ENCODE data around the gene CUX1. TPM values are rescaled to one million over a fixed set of nuclear protein-coding genes. Genes with fewer than 3 reads are reported as not detected.
"Not testable (repeated sequence)": the region's sequence is repeated elsewhere in the genome, so short reads cannot be mapped to it uniquely, and the experiment has no call there.

The CUX1 gene
- polyA plus RNA-seq, 3 donors from 2014 or later = 3.1 to 25.9 (median 12.5) TPM

DNA sequence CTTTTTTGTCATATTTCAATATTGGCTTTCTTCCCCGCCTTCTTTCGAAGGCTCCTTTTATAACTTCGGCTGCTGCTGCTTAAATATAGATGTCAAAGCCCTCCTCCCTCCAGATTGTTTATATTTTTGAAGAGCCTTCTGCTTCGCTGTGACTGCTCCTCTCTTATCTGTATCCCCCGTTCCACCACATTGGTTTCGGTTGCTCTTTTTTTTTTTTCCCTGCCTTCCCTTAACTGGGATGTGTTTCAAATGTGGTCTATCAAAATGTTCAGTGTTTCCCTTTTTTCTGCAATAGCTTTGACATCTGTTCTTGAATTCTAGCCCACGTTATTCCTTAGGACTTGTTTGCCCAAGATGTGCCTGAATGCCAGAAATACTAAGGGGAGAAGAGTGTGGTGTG lies 96.4 kb downstream of the CUX1 start:
- H3K4me3 Mint-ChIP-seq = peak overlapping the region in 2 of 5 donors; percentile 2 to 34
- peaks cover 7 to 14% (median 9%) of the 10 kb centered on the region in 3 donors for H3K36me3 Mint-ChIP-seq
- peaks cover 17 to 30% of the 10 kb centered on the region in 2 donors for H3K4me1 Mint-ChIP-seq
- no peaks in the 10 kb centered on the region for H3K27me3 Mint-ChIP-seq (ENCODE audit: low read depth in 3 of 3)
- H3K9me3 Mint-ChIP-seq = peaks cover 0 to 2% (median 0%) of the 10 kb centered on the region in 6 donors
- no peak for DNase-seq
- peak overlapping the region in 3 of 6 donors; percentile 1 to 67 (median 61) for H3K27ac Mint-ChIP-seq

DNA sequence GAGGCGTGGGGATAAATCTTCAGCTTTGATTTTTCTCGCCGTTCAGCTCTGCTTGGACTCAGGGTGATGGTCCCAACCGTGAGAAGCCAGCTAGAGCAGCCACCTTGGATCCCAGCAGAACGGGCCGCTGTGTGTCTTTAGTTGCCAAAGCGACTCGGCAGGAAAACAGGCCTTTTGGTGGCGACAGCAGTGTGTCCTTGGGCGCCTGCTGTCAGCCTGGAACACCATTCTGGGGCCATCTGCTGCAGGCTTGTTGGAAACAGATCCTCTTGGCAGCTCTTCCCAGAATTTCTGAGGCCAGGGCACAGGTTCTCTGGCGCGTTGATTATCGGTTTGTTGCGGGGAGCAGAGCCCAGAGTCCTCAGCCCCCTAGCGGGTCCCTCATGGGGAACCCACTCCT lies 97.6 kb downstream of the CUX1 start:
- Mint-ChIP-seq H3K36me3 (peaks cover 7 to 18% (median 13%) of the 10 kb centered on the region in 3 donors), H3K4me3 (no peak overlapping the region), H3K27ac (no peak overlapping the region), H3K4me1 (peaks cover 13 to 22% of the 10 kb centered on the region in 2 donors), H3K9me3 (peaks cover 0 to 2% (median 0%) of the 10 kb centered on the region in 6 donors), H3K27me3 (ENCODE audit: low read depth in 3 of 3) (no peaks in the 10 kb centered on the region)
- no peak for DNase-seq

DNA sequence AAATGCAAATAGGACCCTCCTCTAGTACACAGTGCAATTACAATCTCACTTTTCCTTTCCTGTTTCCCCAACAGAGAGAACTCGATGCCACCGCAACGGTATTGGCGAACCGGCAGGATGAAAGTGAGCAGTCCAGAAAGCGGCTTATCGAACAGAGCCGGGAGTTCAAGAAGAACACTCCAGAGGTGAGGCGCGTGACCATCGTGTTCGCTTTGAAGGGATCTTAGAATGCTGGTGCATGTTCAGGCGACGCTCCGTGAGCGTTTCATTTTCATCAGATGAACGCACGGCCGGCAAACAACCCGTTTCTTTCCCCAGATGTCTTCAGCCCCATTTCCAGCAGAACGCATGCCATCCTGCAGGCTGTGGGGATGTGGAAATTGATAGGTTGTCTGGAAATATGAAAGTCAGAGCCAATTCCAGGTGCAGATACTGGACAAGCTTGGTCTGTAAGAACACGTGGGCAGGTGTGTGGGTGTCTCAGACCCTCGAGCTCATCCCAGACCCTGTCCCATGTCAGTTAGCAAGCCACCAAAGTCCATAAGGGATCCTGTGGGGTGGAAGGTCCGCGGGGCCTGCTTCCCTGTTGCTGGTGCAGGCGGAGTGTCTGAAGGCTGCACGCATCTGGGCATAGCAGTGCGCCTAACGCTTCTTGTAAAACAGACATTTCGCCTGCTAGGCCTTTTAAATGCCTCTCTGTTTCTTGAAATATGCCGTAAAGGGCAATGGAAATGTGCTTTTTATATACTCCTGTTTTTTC lies 98.8 kb downstream of the CUX1 start:
- no peak for DNase-seq
- Mint-ChIP-seq H3K36me3 (peaks cover 7 to 18% (median 13%) of the 10 kb centered on the region in 3 donors), H3K4me3 (no peak overlapping the region), H3K4me1 (peaks cover 13 to 16% of the 10 kb centered on the region in 2 donors), H3K27me3 (ENCODE audit: low read depth in 3 of 3) (no peaks in the 10 kb centered on the region), H3K27ac (peak overlapping the region in 1 of 6 donors; percentile 35), H3K9me3 (peaks cover 0 to 2% (median 0%) of the 10 kb centered on the region in 6 donors)

DNA sequence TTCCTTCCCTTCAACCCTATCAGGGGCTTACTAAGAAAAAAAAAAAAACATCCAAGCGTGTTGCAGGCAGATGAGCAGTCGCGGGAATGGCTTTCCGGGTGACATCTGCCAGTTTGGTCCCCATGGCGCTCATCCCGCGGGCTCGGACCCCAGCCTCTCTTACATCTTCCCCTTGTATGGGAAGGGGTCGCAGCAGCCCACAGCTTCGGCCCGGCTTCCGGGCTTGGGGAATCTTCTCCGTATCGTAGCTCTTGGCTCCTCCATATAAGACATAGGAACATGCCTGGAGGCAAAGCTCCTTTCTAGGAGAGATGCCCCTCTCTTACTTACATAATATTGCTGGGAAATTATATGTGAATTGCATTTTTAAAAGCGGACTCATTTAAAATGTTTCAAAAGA lies 99.5 kb downstream of the CUX1 start:
- peak overlapping the region in 1 of 6 donors; percentile 35 for H3K27ac Mint-ChIP-seq
- H3K4me3 Mint-ChIP-seq = no peak overlapping the region
- H3K9me3 Mint-ChIP-seq = peaks cover 0 to 2% (median 0%) of the 10 kb centered on the region in 6 donors
- DNase-seq = no peak
- H3K36me3 Mint-ChIP-seq = peaks cover 7 to 18% (median 13%) of the 10 kb centered on the region in 3 donors
- peaks cover 11 to 16% of the 10 kb centered on the region in 2 donors for H3K4me1 Mint-ChIP-seq
- H3K27me3 Mint-ChIP-seq (ENCODE audit: low read depth in 3 of 3) = no peaks in the 10 kb centered on the region

DNA sequence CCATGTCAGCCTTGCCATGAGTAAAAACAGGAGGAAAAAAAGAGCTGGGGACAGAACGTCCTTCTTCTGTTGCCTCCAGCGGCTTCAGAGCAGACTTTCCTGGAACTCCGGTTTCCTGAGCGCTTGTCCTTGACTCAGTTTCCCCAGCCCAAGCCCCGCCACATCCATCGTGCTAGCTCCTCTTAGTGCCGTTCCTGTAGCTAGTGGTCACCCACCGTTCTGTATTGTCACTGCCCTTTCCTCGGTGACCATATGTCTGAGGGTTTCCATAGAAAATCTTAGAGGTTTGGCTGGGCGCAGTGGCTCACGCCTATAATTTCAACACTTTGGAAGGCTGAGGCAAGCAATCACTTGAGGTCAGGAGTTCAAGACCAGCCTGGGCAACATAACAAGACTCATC lies 100.1 kb downstream of the CUX1 start:
- H3K36me3 Mint-ChIP-seq = peaks cover 7 to 18% (median 13%) of the 10 kb centered on the region in 3 donors
- no peaks in the 10 kb centered on the region for H3K27me3 Mint-ChIP-seq (ENCODE audit: low read depth in 3 of 3)
- H3K4me3 Mint-ChIP-seq = no peak overlapping the region
- no peak for DNase-seq
- H3K4me1 Mint-ChIP-seq = peaks cover 10 to 15% of the 10 kb centered on the region in 2 donors
- H3K27ac Mint-ChIP-seq = no peak overlapping the region
- peaks cover 0 to 2% (median 0%) of the 10 kb centered on the region in 6 donors for H3K9me3 Mint-ChIP-seq

DNA sequence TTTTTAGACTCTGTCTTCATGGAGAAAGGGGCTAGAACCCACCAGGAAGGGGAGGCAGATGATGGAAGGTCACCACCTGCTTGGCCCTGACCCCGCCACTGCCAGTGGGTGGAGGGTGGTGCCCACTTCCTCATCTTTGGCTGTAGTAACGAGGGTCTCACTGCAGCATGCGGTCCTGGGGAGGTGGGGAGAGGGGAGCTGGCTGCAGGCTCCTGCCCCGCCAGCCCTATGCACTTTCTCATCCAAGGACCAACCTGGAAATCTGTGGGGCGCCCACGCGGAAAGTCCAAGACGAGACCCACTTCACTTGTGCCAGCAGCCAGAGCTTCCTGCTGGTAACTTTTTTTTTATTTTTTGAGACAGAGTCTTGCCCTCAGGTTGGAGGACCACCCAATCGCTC lies 101.0 kb downstream of the CUX1 start:
- Mint-ChIP-seq H3K27ac (no peak overlapping the region), H3K36me3 (peaks cover 7 to 18% (median 13%) of the 10 kb centered on the region in 3 donors), H3K4me3 (no peak overlapping the region), H3K4me1 (peaks cover 8 to 11% of the 10 kb centered on the region in 2 donors), H3K9me3 (peaks cover 0 to 2% (median 0%) of the 10 kb centered on the region in 6 donors), H3K27me3 (ENCODE audit: low read depth in 3 of 3) (no peaks in the 10 kb centered on the region)
- no peak for DNase-seq

DNA sequence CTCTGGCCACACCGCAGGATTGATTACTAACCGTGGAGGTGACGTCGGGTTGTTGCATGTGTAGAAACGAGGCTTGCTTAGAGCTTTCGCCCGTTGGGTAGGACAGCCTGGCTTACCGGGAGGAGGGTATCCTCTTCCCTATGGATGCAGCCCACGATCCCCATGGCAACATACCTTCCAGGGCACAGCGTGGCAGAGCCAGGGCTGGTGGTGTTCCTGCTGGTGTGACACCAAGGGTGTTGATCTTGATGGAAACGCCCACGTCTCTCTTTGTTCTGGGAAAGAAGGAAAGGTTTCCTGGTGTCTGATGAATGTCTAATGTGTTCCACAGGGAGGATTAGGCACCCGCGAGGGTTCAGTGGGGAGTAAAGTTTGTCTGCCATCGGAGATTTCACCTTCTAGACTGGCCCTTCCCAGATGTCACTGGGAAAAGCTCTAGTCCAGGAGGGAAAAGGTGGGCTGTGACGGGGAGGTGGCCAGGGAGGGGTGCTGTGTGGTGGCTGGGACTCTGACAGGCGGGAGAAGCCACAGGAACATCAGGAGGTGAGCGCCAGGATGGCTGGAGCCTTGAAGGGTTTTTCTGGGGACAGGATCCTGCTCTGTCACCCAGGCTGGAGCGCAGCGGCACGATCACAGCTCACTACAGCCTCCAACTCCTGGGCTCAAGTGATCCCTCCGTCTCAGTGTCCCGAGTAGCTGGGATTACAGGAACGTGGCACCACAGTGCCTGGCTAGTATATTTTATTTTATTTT lies 102.1 kb downstream of the CUX1 start:
- Mint-ChIP-seq H3K36me3 (peaks cover 7 to 18% (median 13%) of the 10 kb centered on the region in 3 donors), H3K4me1 (peaks cover 7% of the 10 kb centered on the region in 2 donors), H3K4me3 (no peak overlapping the region), H3K27me3 (ENCODE audit: low read depth in 3 of 3) (peaks cover 0 to 3% (median 0%) of the 10 kb centered on the region in 3 donors), H3K27ac (no peak overlapping the region), H3K9me3 (peaks cover 0 to 2% (median 0%) of the 10 kb centered on the region in 6 donors)
- DNase-seq = no peak

DNA sequence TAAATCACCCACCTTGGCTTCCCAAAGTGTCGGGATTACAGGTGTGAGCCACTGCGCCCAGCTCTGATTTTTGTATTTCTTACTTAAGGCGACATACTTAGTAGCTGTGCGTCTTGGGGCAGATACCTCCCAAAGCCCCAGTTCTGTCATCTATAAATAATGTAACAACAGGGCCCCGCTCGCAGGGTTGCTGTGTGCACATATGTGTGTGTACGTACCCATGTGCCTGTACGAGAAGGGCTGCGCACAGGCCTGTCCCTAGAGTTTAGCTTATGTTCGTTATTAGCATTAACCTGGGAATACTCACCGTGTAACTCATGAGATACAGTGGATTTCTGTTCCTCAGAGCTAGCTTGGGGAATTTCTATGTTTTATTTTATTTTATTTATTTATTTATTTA lies 103.6 kb downstream of the CUX1 start:
- Mint-ChIP-seq H3K36me3 (peaks cover 7 to 15% (median 13%) of the 10 kb centered on the region in 3 donors), H3K27ac (no peak overlapping the region), H3K4me1 (peaks cover 7 to 10% of the 10 kb centered on the region in 2 donors), H3K9me3 (peaks cover 0 to 2% (median 0%) of the 10 kb centered on the region in 6 donors), H3K4me3 (no peak overlapping the region), H3K27me3 (ENCODE audit: low read depth in 3 of 3) (peaks cover 0 to 3% (median 0%) of the 10 kb centered on the region in 3 donors)
- DNase-seq = no peak

DNA sequence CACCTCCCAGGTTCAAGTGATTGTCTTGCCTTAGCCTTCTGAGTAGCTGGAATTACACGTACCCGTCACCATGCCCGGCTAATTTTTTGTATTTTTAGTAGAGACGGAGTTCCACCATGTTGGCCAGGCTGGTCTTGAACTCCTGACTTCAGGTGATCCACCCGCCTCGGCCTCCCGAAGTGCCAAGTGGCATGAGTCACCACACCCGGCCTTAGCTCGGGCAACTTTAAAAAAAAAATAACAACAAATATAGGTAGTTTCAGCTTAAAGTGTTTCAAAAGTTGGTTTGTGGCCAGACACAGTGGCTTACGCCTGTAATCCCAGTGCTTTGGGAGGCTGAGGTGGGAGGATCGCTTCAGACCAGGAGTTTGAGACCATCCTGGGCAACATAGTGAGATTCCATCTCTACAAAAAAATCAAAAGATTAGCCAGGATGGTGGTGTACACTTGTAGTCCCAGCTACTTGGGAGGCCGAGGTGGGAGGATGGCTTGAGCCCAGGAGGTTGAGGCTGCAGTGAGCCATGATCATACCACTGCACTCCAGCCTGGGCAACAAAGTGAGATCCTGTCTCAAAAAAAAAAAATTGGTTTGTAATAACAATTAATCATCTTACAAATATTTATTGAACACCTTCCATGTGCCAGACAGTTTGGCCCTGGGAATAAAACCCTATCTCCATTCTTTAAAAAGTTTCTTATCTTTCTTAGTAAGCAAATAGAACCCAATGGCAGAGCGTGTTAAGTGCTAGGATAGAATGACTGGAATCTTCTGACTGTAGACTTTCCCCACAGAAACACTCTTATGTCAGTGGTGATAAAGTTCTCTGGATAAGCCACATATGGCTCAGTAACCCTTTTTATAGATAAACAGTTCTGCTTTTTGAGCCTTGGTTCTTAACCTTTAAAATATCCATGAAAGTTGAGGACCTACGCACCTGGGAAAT lies 104.4 kb downstream of the CUX1 start:
- peaks cover 10 to 12% of the 10 kb centered on the region in 2 donors for H3K4me1 Mint-ChIP-seq
- not testable (repeated sequence) for DNase-seq; H3K4me3 Mint-ChIP-seq; H3K27ac Mint-ChIP-seq; H3K9me3 Mint-ChIP-seq; H3K27me3 Mint-ChIP-seq (ENCODE audit: low read depth in 3 of 3)
- H3K36me3 Mint-ChIP-seq = peaks cover 3 to 12% (median 11%) of the 10 kb centered on the region in 3 donors

DNA sequence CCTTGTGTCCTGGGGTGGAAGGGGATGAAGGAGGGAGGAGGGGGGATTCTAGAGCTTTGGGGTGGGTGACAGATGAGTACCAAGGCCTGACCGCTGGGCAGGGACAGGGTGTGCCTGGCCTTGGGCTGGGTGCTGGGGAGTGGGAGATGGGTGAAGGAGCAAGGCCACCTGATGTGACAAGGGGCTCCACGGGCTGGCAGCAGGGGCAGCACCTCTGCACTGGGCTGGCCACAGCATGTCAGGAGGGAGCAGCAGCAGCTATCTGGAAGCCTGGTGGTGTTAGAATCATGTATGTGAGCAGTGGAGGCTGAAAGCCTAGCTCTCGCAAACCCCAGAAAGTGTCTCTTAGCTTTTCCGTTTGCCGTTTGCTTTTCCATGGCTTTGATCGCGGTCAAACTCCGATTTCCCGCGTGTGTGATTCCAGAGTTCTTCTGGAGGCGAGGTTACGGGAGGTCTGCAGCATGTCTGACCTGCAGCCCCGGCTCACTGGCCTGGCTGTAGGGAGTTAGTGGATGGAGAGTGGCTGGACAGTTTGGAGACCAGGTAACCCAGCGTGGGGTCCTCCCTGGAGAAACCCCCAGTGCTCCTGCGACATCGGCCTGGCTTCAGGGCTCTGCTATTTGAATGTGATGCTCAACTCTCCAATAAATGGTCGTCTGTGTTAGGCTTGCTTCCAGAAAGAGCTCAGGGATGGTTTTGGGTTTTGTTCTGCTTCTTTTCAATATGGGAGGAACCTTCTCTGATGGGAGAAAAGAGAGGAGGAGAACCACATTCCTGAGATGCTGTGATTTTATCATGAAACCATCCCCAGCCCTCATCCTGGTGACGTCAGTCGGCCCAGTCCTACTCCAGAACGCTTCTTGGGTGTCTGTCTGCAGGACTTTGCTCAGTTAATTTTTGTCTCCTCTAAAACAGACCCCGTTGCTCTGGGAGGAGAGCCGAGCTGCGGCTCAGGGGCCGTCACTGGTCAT lies 105.5 kb downstream of the CUX1 start:
- Mint-ChIP-seq H3K27ac (peak overlapping the region in 1 of 6 donors; percentile 50), H3K27me3 (ENCODE audit: low read depth in 3 of 3) (peaks cover 0 to 3% (median 0%) of the 10 kb centered on the region in 3 donors), H3K4me3 (no peak overlapping the region), H3K9me3 (no peaks in the 10 kb centered on the region), H3K4me1 (peaks cover 13 to 14% of the 10 kb centered on the region in 2 donors), H3K36me3 (peaks cover 0 to 7% (median 4%) of the 10 kb centered on the region in 3 donors)
- DNase-seq = no peak

DNA sequence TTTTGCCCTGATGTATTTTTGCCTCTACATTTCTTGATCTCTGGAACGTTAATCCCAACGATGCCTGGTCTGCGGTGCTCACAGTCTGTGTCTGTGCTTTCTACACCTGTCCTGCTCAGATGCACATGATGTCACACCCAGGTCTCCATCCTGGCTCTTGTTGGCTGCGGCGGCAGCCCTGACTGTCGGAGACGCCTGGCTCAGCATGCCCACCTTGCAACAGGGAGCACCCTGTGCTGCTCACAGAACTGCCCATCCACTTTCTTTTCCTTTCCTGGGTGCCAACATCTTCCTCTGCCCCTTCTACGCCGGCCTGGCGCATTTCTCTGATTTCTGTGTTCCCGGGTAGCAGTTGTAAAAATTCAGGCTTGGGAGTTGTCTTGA lies 106.2 kb downstream of the CUX1 start:
- no peak overlapping the region for H3K27ac Mint-ChIP-seq

DNA sequence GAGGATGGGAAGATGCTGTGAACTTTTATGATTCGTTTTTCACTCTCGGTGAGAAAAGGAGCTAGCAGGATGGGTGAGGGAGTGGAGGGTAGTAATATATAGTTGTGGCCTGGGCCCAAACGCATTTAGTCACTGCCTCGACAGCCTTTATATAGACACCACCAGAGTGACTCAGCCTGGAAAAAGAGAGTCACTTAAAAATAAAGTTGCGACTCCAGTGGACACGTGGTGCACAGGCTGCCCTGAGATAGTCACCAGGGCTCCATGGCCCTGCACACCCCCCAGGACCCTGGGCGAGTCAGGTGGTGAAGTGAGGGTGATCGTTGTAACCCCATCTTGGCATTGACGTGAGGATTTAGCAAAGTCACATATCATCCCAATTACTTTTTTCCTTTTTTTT lies 106.7 kb downstream of the CUX1 start:
- peaks cover 13 to 14% of the 10 kb centered on the region in 2 donors for H3K4me1 Mint-ChIP-seq
- DNase-seq = no peak
- H3K9me3 Mint-ChIP-seq = no peaks in the 10 kb centered on the region
- peaks cover 0 to 3% (median 0%) of the 10 kb centered on the region in 3 donors for H3K27me3 Mint-ChIP-seq (ENCODE audit: low read depth in 3 of 3)
- no peak overlapping the region for H3K27ac Mint-ChIP-seq
- no peak overlapping the region for H3K4me3 Mint-ChIP-seq
- H3K36me3 Mint-ChIP-seq = peaks cover 0 to 7% (median 4%) of the 10 kb centered on the region in 3 donors

More for the DNA sequence above, 106.2 kb downstream of the CUX1 start:
- peaks cover 0 to 7% (median 4%) of the 10 kb centered on the region in 3 donors for H3K36me3 Mint-ChIP-seq
- H3K27me3 Mint-ChIP-seq (ENCODE audit: low read depth in 3 of 3) = peaks cover 0 to 3% (median 0%) of the 10 kb centered on the region in 3 donors
- H3K4me3 Mint-ChIP-seq = no peak overlapping the region
- H3K9me3 Mint-ChIP-seq = no peaks in the 10 kb centered on the region
- peaks cover 13 to 14% of the 10 kb centered on the region in 2 donors for H3K4me1 Mint-ChIP-seq
- no peak for DNase-seq

Data from immature natural killer cell (primary cell).